K562 (cell line): ENCODE results near the gene RERG. TPM values are rescaled to one million over a fixed set of nuclear protein-coding genes. Genes with fewer than 3 reads are reported as not detected.

Source experiments
- ATAC-seq: fragments of 200-7000 bp; cut with Tn5 transposase; 3 replicates; pipeline ENCODE4 v1.9.1; 2020; ENCODE audit warnings: moderate library complexity
- BruUV-seq: library from RNA; stranded (reverse); fragments of 400-500 nt; replicated peaks from 2 replicates; lab custom pipeline; 2021; lab: Mats Ljungman, UMichigan
- CTCF ChIA-PET: fragments of 300-600 bp; formaldehyde crosslinking; extraction: SDS; loops from one replicate; lab custom pipeline; 2021; ENCODE audit warnings: low intra/inter-chr PET ratio; lab: Yijun Ruan, JAX
- POLR2A ChIA-PET: fragments of 300-600, 350-650 bp; sonication (Branson Sonifier 250); formaldehyde crosslinking; extraction: SDS; loops from one replicate; lab custom pipeline; 2021; ENCODE audit warnings: antibody characterized with exemption, inconsistent platforms; lab: Yijun Ruan, JAX
- DNase-seq, 4 experiments: peaks; one replicate each; pipeline versions ENCODE4 v3.0.0 to v3.0.0-alpha.2; 2011 to 2018; ENCODE audit warnings: low spot score in 3 of 4, mixed read lengths in 3 of 4; ENCODE audit errors: extremely low read depth in 1 of 4
- FAIRE-seq: peaks from 2 replicates; lab custom pipeline; 2011; peaks lifted over from hg19 to GRCh38; lab: Jason Lieb, UNC
- H2AFZ ChIP-seq: 2 replicates; pipeline ENCODE4 v1.6.0; 2011; ENCODE audit warnings: low read depth, low read length, control low read depth, inconsistent platforms
- H3K27ac ChIP-seq: fragments of 200-600 bp; 3 replicates; pipeline ENCODE4 v1.8.0; 2011; ENCODE audit warnings: low read depth, mild to moderate bottlenecking, control low read depth, inconsistent platforms, low read length, moderate library complexity, mixed read lengths; ENCODE audit errors: extremely low read depth
- H3K27me3 ChIP-seq, 2 experiments: fragments of 300-600 bp in 1 of 2; 2 replicates in 1 of 2; 3 replicates in 1 of 2; pipeline versions ENCODE4 v1.6.0 to v1.8.0; 2011; ENCODE audit warnings: inconsistent platforms in 2 of 2, low read length in 2 of 2, mild to moderate bottlenecking in 1 of 2, mixed read lengths in 1 of 2, moderate library complexity in 1 of 2; ENCODE audit not compliant: control insufficient read depth in 2 of 2, insufficient read depth in 2 of 2
- H3K36me3 ChIP-seq: fragments of 300-600 bp; 3 replicates; pipeline ENCODE4 v1.8.0; 2011; ENCODE audit warnings: mild to moderate bottlenecking, low read length, inconsistent platforms; ENCODE audit not compliant: control insufficient read depth, insufficient read depth
- H3K4me1 ChIP-seq, 2 experiments: fragments of 200-600 bp in 1 of 2; replicated peaks in 1 of 2; 2 replicates in 1 of 2; 3 replicates in 1 of 2; pipeline versions ENCODE4 v1.5.1 to v1.8.0; 2011; ENCODE audit warnings: inconsistent platforms in 2 of 2, low read length in 2 of 2, mild to moderate bottlenecking in 1 of 2, mixed read lengths in 1 of 2, moderate library complexity in 1 of 2; ENCODE audit not compliant: control insufficient read depth in 2 of 2, insufficient read depth in 2 of 2
- H3K4me2 ChIP-seq: 2 replicates; pipeline ENCODE4 v1.6.1; 2011; ENCODE audit warnings: low read length, control low read depth, inconsistent platforms, mixed read lengths; ENCODE audit not compliant: insufficient read depth
- H3K4me3 ChIP-seq: fragments of 200-600 bp; sonication (generic), shearing (Covaris generic); 2 replicates; pipeline ENCODE4 v1.5.1; 2016; ENCODE audit warnings: control low read depth, inconsistent platforms
- H3K79me2 ChIP-seq: fragments of 200-600 bp; 3 replicates; pipeline ENCODE4 v1.8.0; 2011; ENCODE audit warnings: low read length, inconsistent platforms; ENCODE audit not compliant: control insufficient read depth, insufficient read depth
- H3K9ac ChIP-seq, 2 experiments: 2 replicates each; pipeline versions ENCODE4 v1.6.0 to v1.6.1; 2011; ENCODE audit warnings: low read depth in 2 of 2, low read length in 2 of 2, control low read depth in 1 of 2, inconsistent platforms in 1 of 2, mild to moderate bottlenecking in 1 of 2, mixed read lengths in 1 of 2; ENCODE audit not compliant: insufficient read depth in 1 of 2
- H3K9me1 ChIP-seq: one replicate; pipeline ENCODE4 v1.6.0; 2011; ENCODE audit warnings: inconsistent platforms, mild to moderate bottlenecking, low read length, moderate library complexity; ENCODE audit not compliant: control insufficient read depth, insufficient read depth
- H3K9me3 ChIP-seq: replicated peaks from 2 replicates; pipeline ENCODE4 v1.5.1; 2011; ENCODE audit warnings: low read depth, low read length, inconsistent platforms; ENCODE audit not compliant: control insufficient read depth, insufficient read depth
- H4K20me1 ChIP-seq: replicated peaks from 2 replicates; pipeline ENCODE4 v1.6.1; 2011; ENCODE audit warnings: low read length, inconsistent platforms, mixed read lengths; ENCODE audit not compliant: control insufficient read depth, insufficient read depth
- BRD4 ChIP-seq: fragments of 200-600 bp; sonication (generic); IDR thresholded peaks from 2 replicates; pipeline ENCODE4 v1.6.1; 2017; ENCODE audit warnings: inconsistent platforms
- CBX8 ChIP-seq: fragments of 200-600 bp; sonication (generic); IDR thresholded peaks from 2 replicates; pipeline ENCODE4 v1.6.1; 2012; ENCODE audit warnings: borderline replicate concordance, mixed run types, low read depth, mild to moderate bottlenecking, moderate library complexity, mixed read lengths, low read length, control low read depth, inconsistent platforms; ENCODE audit not compliant: poor library complexity, severe bottlenecking; ENCODE audit errors: extremely low read depth
- CC2D1A ChIP-seq: fragments of 450-650 bp; IDR thresholded peaks from 2 replicates; pipeline ENCODE4 v1.6.1; 2017; ENCODE audit warnings: mild to moderate bottlenecking
- E2F4 ChIP-seq: sonication (generic); formaldehyde crosslinking; IDR thresholded peaks from 2 replicates; pipeline ENCODE4 v1.8.0; 2022; ENCODE audit warnings: mild to moderate bottlenecking, low read depth, missing genetic modification reagents
- EGR1 ChIP-seq: fragments of 450-650 bp; conservative IDR thresholded peaks from 2 replicates; pipeline ENCODE4 v1.6.1; 2017; ENCODE audit warnings: mild to moderate bottlenecking
- ZFPM2 ChIP-seq: fragments of 250-450 bp; sonication (Bioruptor Pico); IDR thresholded peaks from 2 replicates; pipeline ENCODE4 v1.5.1; 2022; ENCODE audit warnings: mild to moderate bottlenecking
- ZKSCAN1 ChIP-seq: fragments of 150-350 bp; IDR thresholded peaks from 2 replicates; pipeline ENCODE4 v1.6.1; 2016; ENCODE audit warnings: low read depth, low read length
- WGBS: fragments of 100-300 bp; shearing (Covaris generic); methylation state at CpG from one replicate; pipeline ENCODE4 v1.1.6; 2016; ENCODE audit warnings: low coverage, mixed read lengths; ENCODE audit not compliant: insufficient coverage; ENCODE audit errors: missing lambda C conversion rate; 5-methylcytosine and 5-hydroxymethylcytosine counted together
- in situ Hi-C: fragments of 300-500 bp; cut with MboI; formaldehyde crosslinking; loops from 4 replicates; pipeline ENCODE4 v1.15.0; 2018; ENCODE audit warnings: inconsistent platforms, mixed read lengths
- intact Hi-C: fragments of 100-400 bp; cut with micrococcal nuclease; formaldehyde crosslinking; loops from 2 replicates; pipeline ENCODE4 v1.14.2; 2022
- polyA plus RNA-seq, 8 experiments: library from polyadenylated mRNA; depleted of rRNA in 4 of 8; stranded (reverse) in 5 of 8; unstranded in 3 of 8; fragments of >200 nt; fragmentation: Nextera tagmentation in 2 of 8; fragmentation: Illumina TruSeq in 1 of 8; extraction: Ambion mirVana in 2 of 8; extraction: Trizol in 1 of 8; gene quantifications; 2 replicates each; pipeline versions ENCODE4 v1.2.1 to v1.2.3, GENCODE V29; 2011 to 2014; ENCODE audit warnings: inconsistent platforms in 1 of 8, missing spikeins in 1 of 8
- total RNA-seq, 7 experiments: library from RNA; depleted of rRNA in 6 of 7; stranded (reverse); fragments of >200 nt in 6 of 7; fragmentation: Illumina TruSeq in 2 of 7; extraction: Trizol in 2 of 7; gene quantifications; 2 replicates each; pipeline versions ENCODE4 v1.2.1 to v1.2.3, GENCODE V29; 2011 to 2021; ENCODE audit warnings: low replicate concordance in 1 of 7
- TF ChIP-seq, protein P1 (sequence below): fragments of 250-450 bp; sonication (Bioruptor Pico); IDR thresholded peaks from 2 replicates; pipeline ENCODE4 v1.5.0; 2020; ENCODE audit warnings: mild to moderate bottlenecking, borderline replicate concordance

The RERG gene
- total and polyA plus RNA-seq, 9 of the 15 experiments (the other 6 are each of a cell fraction or from before 2014, with no cell fraction given), result 2.2 to 7.3 (median 3.0) TPM

GRCh38 chr12:15231493-15231892 is 10.3 kb upstream of the RERG start:
- CTCF ChIA-PET, result no interaction called here
- no peaks in the 10 kb centered on the region for H4K20me1 ChIP-seq
- no peak overlapping the region for H3K4me3 ChIP-seq
- WGBS, result 0% methylated on average over 1 of the region's 1 CpG
- no peaks in the 10 kb centered on the region for H3K36me3 ChIP-seq
- H3K9me3 ChIP-seq, result no peaks in the 10 kb centered on the region
- FAIRE-seq (no peak), DNase-seq (no peak), ATAC-seq (no peak)
- no peak overlapping the region for H3K27ac ChIP-seq
- no peaks in the 10 kb centered on the region for H3K4me1 ChIP-seq
- intact Hi-C loops, result no loop called here
- no TSS peak for BruUV-seq
- no peaks in the 10 kb centered on the region for H3K27me3 ChIP-seq
- TF ChIP-seq, protein P1, sequence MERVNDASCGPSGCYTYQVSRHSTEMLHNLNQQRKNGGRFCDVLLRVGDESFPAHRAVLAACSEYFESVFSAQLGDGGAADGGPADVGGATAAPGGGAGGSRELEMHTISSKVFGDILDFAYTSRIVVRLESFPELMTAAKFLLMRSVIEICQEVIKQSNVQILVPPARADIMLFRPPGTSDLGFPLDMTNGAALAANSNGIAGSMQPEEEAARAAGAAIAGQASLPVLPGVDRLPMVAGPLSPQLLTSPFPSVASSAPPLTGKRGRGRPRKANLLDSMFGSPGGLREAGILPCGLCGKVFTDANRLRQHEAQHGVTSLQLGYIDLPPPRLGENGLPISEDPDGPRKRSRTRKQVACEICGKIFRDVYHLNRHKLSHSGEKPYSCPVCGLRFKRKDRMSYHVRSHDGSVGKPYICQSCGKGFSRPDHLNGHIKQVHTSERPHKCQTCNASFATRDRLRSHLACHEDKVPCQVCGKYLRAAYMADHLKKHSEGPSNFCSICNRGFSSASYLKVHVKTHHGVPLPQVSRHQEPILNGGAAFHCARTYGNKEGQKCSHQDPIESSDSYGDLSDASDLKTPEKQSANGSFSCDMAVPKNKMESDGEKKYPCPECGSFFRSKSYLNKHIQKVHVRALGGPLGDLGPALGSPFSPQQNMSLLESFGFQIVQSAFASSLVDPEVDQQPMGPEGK (CRISPR knock-in tag), result no peak
- TF ChIP-seq ZFPM2 (CRISPR knock-in tag) (no peak), CBX8 (no peak), CC2D1A (no peak), BRD4 (no peak), E2F4 (no peak), EGR1 (no peak), ZKSCAN1 (no peak)
- no peak overlapping the region for H3K4me2 ChIP-seq
- no peak overlapping the region for H2AFZ ChIP-seq
- H3K9me1 ChIP-seq, result no peaks in the 10 kb centered on the region
- H3K9ac ChIP-seq, result no peak overlapping the region
- in situ Hi-C loops, result no loop called here
- POLR2A ChIA-PET, result no interaction called here
- no peaks in the 10 kb centered on the region for H3K79me2 ChIP-seq
